LoVo (cell line): ENCODE results near the gene TOP3A.

Experiments used
- DNase-seq: peaks from one replicate; pipeline ENCODE4 v3.0.0-alpha.2; 2016; ENCODE audit warnings: low spot score

TOP3A gene

DNA sequence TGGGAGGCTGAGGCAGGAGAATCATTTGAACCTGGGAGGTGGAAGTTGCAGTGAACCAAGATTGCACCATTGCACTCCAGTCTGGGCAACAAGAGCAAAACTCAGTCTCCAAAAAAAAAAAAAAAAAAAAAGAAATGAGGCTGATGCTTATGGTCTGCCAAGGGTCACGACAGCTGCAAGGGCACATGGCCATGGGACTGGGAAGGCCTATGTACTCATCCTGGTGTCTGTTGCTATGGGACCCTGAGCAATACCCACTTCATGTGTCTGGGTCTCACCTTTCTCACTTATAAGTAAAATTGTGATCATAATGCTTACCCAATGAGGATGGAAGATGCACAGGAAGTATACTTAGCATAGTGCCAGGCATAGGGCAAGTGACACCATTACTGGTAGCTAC, 37.7 kb downstream of the TOP3A start:
- DNase-seq: no peak

- no peak for DNase-seq
Measured at GRCh38 chr17:18270046-18270931, 44.5 kb downstream of the TOP3A start.

DNA sequence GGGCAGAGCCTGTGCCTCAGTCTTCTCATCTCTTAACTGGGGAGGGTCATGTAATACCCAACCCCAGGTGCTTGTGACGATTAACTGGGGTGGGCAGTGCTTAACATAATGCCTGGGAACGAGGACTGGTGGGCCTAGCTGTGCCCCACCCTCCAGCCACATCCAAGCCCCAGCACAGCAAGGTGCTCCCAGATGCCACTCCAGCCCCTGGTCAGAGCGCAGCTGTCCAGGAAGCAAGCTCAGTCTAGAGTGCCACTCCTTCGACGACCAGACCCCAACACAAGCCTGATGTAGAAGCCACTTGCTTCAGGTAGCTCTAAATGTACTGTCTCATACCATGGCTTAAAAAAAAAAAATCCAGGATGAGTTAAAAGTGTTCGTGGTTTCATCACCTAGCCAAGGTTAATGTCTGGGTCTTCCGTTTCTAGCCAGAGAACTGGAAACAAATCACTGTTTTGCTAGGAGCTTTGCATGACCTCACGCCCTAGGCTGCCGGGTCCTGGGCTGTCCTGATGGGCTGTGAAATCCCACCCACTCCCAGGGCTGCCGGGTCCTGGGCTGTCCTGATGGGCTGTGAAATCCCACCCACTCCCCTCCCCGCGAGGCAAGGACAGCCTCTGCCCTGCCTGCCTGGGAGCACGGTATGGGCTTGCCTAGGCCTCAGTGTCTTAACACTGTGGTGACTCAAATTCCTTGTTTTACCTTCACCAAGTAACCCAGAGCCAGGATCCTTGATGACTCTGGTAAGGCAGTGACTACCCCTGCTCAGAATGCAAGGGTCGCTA, 46.7 kb downstream of the TOP3A start:
- no peak for DNase-seq

DNA sequence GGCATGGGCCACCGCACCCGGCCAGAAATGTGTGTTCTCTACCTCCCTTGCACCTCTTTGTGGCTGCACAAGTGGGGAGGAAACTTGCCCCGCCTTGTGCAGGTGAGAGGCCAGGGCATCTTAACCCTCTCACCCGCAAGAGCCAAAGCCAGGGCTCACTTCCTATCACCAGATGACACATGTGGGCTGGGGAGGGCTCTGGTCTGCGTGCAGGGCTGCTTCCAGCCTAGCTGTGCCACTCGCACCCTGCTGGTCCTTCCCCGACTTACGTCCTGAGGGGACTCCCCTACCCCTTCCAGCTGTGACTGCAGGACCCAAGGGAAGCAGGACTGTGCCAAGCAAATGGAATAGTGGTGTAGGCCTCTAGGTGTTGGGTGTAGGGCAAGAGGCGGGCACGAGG, 47.4 kb downstream of the TOP3A start:
- DNase-seq: no peak

DNA sequence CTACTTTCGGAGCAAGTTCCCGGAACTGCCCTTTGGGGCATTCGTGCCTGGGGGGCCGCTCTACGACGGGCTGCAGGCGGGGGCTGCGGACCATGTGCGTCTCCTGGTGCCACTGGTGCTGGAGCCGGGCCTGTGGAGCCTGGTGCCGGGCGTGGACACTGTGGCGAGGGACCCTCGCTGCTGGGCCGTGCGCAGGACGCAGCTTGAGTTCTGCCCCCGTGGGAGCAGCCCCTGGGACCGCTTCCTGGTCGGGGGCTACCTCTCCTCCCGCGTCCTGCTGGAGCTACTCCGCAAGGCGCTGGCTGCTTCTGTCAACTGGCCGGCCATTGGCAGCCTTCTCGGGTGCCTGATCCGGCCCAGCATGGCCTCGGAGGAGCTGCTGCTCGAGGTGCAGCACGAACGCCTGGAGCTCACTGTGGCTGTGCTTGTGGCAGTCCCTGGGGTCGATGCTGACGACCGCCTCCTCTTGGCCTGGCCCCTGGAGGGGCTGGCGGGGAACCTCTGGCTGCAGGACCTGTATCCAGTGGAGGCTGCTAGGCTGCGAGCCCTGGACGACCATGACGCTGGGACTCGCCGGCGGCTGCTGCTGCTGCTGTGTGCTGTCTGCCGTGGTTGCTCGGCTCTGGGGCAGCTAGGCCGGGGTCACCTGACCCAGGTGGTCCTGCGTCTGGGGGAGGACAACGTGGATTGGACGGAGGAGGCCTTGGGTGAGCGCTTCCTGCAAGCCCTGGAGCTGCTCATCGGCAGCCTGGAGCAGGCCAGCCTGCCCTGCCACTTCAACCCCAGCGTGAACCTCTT, 50.7 kb downstream of the TOP3A start:
- DNase-seq: no peak

- no peak for DNase-seq
Measured at GRCh38 chr17:18262641-18263040, 52.2 kb downstream of the TOP3A start.

GRCh38 chr17:18262111-18262510, 52.7 kb downstream of the TOP3A start:
- no peak for DNase-seq

GRCh38 chr17:18261659-18262058, 53.1 kb downstream of the TOP3A start:
- no peak for DNase-seq

GRCh38 chr17:18261146-18261515, 53.7 kb downstream of the TOP3A start:
- peak; percentile 72 for DNase-seq

DNA sequence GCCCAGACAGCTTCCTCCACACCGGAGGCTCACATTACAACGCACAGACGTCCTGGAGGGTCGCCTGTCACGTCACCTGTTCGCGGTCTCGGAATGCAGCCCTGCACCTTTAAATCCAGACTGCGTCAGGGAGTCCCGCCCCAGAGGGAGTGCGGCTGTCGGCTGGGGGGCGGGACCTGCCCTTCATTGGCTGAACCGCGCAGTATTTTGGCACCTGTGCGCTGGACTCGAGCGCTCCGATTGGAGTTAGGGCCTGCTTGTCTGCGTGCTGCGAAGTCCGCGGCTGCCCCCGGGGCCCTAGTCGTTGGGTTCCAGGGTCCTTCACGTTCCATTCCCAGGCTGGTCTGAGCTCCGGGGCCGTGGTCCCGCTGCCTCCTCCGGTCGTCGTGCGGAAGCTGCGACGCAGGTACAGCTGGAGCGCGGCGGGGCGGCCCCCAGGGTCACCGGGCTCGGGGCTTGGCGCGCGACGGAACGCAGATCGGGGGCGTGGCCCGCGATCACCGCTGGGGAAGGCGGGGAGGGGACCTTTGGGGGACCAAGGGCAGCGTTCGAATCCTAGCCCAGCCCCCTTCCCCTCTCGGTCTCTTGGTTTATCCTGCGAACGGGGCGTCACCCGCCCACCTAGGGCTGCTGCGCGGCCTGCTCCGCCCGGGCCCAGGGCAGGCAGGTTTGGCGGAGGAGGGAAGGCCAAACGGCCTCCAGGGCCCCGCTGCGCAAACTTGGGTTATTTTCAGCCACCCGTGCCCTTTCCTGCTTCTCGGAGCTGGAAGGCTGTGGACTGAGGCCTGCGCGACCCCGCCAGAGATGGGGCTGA, 54.3 kb downstream of the TOP3A start, which contains the start of gene MIEF2:
Gene MIEF2, plus strand, starts transcription at position 331 of the 814 bp plus-strand sequence. CDS start 2,059 bp downstream, outside the sequence.
- peak; percentile 96 for DNase-seq

DNA sequence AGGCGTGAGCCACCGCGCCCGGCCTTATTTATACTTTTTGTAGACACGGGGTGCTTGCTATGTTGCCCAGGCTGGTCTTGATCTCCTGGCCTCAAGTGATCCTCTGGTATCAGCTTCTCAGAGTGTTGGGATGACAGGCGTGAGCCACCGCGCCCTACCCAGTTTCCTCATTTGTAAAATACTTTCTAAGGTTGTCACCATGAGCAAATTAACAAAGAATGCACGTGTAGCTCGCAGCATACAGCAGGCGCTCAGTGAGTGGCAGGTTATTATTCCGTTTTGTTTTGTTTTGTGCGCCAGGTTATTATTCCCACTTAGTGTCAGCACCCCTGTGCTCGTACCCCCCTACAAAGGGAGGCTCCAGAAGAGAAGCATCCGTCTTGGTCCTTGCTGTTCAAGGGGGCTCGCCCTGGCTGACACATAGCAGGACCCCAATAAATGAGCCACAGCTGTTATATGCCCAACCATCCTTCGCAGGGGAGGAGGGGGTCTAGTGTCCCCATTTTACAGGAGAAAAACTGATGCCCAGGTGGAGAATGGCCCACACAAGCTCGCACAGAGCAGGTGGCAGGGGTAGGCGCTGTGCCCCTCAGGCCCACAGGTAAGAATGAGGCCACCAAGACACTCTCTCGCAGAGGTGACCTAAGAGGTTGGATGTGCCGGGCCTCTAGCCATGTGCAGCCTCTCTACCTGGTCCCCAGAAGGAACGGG, 55.0 kb downstream of the TOP3A start:
- peak; percentile 72 for DNase-seq

DNA sequence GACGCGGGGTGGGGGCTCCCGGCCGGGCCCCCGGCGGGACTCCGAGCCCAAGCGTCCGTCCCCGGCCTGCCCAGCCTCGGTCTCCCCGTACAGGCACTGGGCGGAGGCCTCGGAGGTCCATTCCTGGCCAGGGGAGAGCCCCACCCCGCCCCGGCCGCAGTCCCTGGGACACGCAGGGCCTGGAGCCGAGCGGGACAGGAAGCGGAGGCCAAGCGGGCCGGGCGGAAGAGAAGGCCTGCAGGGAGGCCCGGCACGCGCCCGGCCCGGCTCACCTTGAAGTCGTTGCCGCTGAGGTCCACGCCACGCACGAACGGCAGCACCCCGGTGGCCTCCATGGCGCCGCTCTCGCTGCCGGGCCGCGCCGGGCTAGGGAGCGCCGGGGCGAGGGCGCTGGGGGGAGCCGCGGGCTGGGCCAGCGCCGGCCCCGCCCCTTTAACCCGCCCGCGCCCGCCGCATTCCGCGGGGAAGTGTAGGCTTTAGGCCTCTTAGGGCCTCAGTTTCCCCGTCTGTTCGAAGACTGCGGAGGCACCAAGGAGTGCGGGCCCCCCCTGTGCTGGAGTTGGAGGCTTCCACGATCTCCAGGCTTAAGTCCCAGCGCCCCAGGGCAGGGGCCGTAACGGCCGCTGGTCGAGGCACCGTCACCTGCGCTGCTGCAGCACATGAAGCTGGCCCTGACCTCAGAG, 56.3 kb downstream of the TOP3A start, which contains the start of gene FLII:
Gene FLII, minus strand, starts transcription at position 383 of the 683 bp plus-strand sequence. Its CDS starts 48 bp downstream, at position 335.
- DNase-seq: peak; percentile 72

DNA sequence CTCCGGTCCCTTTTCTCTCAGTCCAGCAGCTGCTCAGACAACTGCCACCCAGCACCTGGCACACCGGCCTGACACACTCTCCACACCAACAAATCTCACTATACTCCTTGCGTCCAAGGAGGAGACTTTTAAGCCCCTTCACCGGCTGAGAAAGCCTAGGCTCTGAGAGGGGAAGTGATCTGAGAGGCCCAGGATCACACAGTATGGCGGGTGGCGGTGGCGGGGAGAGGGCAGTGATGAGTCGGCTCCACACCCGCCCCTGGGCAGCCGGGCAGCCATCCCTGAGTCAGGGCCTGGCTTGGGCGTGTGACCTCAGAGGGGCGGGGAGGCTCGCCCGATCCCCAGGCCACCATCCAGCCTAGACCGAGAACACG, 56.8 kb downstream of the TOP3A start:
- peak; percentile 73 for DNase-seq

GRCh38 chr17:18257268-18257981, 57.4 kb downstream of the TOP3A start:
- peak; percentile 60 for DNase-seq

DNA sequence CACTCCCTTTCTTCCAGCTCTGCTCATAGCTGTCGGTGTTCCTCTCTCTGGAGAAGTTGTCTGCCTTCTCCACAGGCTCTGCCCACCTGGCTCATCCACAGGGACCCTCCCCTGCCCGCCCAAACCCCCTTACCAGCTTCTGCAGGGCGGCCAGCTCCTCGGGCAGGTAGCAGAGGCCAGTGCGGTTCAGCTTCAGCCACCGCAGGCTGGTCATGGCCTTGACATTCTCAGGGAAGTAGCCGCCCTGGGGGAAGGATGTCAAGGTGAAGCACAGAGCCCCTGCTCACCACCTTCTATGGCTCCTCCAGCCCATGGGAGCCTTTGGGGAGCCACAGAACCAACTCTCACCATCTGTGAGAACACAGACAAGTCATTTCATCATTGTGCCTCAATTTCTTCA, 58.0 kb downstream of the TOP3A start:
- no peak for DNase-seq

DNA sequence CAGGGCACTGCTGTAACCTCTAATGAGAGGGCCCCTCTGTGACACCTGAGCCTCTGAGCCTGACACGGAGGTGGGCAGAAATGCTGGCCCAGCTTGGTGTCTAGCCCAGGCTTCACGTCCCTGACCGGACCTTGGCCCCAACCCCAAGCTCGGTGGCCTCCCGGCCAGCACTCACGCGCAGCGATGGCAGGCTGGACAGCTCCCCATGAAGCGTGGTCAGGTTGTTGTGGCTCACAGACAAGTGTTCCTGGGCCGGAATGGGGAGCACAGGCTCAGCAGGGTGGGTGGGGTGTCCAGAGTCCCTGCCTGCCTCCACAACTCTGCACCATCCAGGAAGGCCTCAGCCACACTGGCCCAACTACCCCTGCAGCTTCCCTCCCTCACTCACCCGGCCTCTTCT, 58.4 kb downstream of the TOP3A start:
- no peak for DNase-seq

GRCh38 chr17:18254888-18255649, 59.7 kb downstream of the TOP3A start:
- DNase-seq: no peak

GRCh38 chr17:18253947-18254821, 60.6 kb downstream of the TOP3A start:
- DNase-seq: no peak
